ENCODE data around the gene ANO7. TPM values are rescaled to one million over a fixed set of nuclear protein-coding genes. Genes with fewer than 3 reads are reported as not detected.

Gene ANO7
- total and polyA plus RNA-seq, 11 donors = 0.67 to 3.0 (median 1.1) TPM

- TF ChIP-seq POLR2A (IDR thresholded peaks at IDR 0.05) (no peak), CTCF (IDR thresholded peaks at IDR 0.05) (no peak)
- H3K4me3 ChIP-seq = no peak overlapping the region
- no peaks in the 10 kb centered on the region for H3K27me3 ChIP-seq
- ATAC-seq = no peak
- H3K27ac ChIP-seq = no peak overlapping the region
- H3K9me3 ChIP-seq = no peaks in the 10 kb centered on the region
- peak in 1 of 5 donors; percentile 5 for DNase-seq
- intact Hi-C loops (cut with DNase I) = no loop called here
- H3K36me3 ChIP-seq = peaks cover 0 to 52% (median 43%) of the 10 kb centered on the region in 9 donors
- 83 to 87% (median 85%) methylated on average over 14 of the region's 14 CpGs for WGBS, 4 donors
- H3K4me1 ChIP-seq = peaks cover 0 to 49% (median 37%) of the 10 kb centered on the region in 12 donors
Measured at GRCh38 chr2:241268716-241269445, 80.4 kb downstream of the ANO7 start.

GRCh38 chr2:241269707-241270520 is 81.4 kb downstream of the ANO7 start:
- Histone ChIP-seq H3K27ac (no peak overlapping the region), H3K36me3 (peaks cover 0 to 42% (median 33%) of the 10 kb centered on the region in 9 donors), H3K4me3 (peak overlapping the region in 4 of 12 donors; percentile 91 to 98 (median 94)), H3K9me3 (peaks cover 0 to under 1% (median 0%) of the 10 kb centered on the region in 12 donors), H3K4me1 (peaks cover 0 to 49% (median 37%) of the 10 kb centered on the region in 12 donors), H3K27me3 (no peaks in the 10 kb centered on the region)
- ATAC-seq (no peak), DNase-seq (no peak)
- TF ChIP-seq POLR2A (IDR thresholded peaks at IDR 0.05) (no peak), CTCF (IDR thresholded peaks at IDR 0.05) (no peak)
- 77 to 81% (median 79%) methylated on average over 15 of the region's 15 CpGs for WGBS, 4 donors
- intact Hi-C loops (cut with DNase I) = loop anchor here in 5 of 10 donors (5.0 kb wide), 3 partner anchors 37 to 87 kb away; partner anchors contain the start of genes HDLBP (in 3 of the 5), SEPTIN2 (in 3 of the 5) and FARP2 (in 1 of the 5)

GRCh38 chr2:241270531-241270930 is 82.1 kb downstream of the ANO7 start:
- H3K4me3 ChIP-seq = peak overlapping the region in 9 of 12 donors; percentile 72 to 98 (median 94)
- peaks cover 0 to 6% (median 0%) of the 10 kb centered on the region in 12 donors for H3K9me3 ChIP-seq
- WGBS, 4 donors = 37 to 61% (median 51%) methylated on average over 5 of the region's 5 CpGs
- no peak for DNase-seq
- intact Hi-C loops (cut with DNase I) = loop anchor here in 5 of 10 donors (5.0 kb wide), 3 partner anchors 37 to 87 kb away; partner anchors contain the start of genes HDLBP (in 3 of the 5), SEPTIN2 (in 3 of the 5) and FARP2 (in 1 of the 5)
- peaks cover 0 to 49% (median 37%) of the 10 kb centered on the region in 12 donors for H3K4me1 ChIP-seq
- H3K27me3 ChIP-seq = no peaks in the 10 kb centered on the region
- peaks cover 0 to 36% (median 27%) of the 10 kb centered on the region in 9 donors for H3K36me3 ChIP-seq
- no peak for ATAC-seq
- no peak overlapping the region for H3K27ac ChIP-seq
- no peak for TF ChIP-seq CTCF (IDR thresholded peaks at IDR 0.05)
- TF ChIP-seq POLR2A (IDR thresholded peaks at IDR 0.05) = no peak
